Erythroblast (primary cell): ENCODE data around the gene GPR21.

ENCODE experiments used
- DNase-seq, 2 experiments: peaks; one replicate each; lab custom pipeline; 2025; lab: John Stamatoyannopoulos, UW
- GATA1 ChIP-seq: IDR thresholded peaks from 2 replicates; pipeline ENCODE4 v1.6.1; 2011; ENCODE audit warnings: low read depth, mild to moderate bottlenecking, control low read depth, low read length, moderate library complexity
- POLR2A ChIP-seq: IDR thresholded peaks from 2 replicates; pipeline ENCODE4 v1.6.1; 2011; ENCODE audit warnings: mild to moderate bottlenecking, low read length

The GPR21 gene

DNA sequence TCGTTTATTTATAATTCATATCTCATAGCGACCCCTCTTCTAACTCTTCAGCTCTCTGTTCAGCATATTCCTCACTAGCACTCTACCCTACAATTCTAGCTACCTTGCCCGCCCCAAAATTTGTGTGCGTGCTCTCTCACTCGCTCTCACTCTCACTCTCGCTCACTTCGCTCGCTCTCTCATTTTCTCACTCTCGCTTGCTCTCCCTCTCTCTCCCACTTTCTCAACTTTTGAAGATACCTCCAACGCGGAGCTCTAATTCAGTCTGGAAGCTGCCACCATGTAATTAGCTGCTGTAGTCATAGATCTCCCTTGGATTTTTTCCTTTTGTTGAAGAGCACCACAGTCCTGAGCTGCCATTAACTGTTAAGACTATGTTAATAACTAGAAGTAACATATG lies 30.4 kb downstream of the GPR21 start:
- TF ChIP-seq POLR2A (no peak), GATA1 (no peak)
- DNase-seq, result no peak

DNA sequence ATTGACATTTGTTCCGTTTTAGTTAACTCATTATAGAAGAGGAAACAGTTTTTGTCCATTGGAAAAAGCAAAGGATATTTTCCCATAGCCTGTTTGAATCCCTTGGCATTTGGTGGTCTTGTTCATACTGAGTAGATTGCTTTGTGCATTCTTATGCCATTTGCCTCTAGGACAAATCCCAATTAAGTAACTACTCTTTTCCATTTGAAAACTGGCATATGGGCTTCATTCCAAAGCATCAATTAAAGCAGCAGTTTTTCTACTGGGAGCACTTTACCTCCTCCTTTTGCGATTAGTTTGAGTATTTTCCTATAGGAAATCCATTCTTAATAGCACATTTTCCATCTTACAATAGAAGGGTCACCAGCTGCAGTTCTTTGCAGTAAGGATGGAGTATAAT lies 31.2 kb downstream of the GPR21 start:
- no peak for DNase-seq

DNA sequence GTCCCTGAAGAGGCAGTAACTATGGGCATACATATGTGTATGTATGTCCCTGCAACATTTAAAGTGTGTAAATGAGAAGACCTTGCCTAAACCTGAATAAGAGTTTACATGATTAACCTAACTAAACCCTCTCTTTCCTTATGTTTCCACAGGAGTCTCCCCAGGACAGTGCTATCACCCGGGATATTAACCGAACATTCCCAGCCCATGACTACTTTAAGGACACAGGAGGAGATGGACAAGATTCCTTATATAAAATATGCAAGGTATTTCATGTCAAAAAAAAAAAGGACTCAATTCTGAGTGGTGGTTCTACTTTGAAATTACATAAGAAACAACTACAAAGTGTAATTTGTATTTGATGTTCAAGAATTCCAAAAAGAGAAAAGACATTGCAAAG lies 31.7 kb downstream of the GPR21 start:
- no peak for DNase-seq
- TF ChIP-seq POLR2A (no peak), GATA1 (no peak)

More for the DNA sequence above, 31.2 kb downstream of the GPR21 start:
- TF ChIP-seq GATA1 (no peak), POLR2A (no peak)

DNA sequence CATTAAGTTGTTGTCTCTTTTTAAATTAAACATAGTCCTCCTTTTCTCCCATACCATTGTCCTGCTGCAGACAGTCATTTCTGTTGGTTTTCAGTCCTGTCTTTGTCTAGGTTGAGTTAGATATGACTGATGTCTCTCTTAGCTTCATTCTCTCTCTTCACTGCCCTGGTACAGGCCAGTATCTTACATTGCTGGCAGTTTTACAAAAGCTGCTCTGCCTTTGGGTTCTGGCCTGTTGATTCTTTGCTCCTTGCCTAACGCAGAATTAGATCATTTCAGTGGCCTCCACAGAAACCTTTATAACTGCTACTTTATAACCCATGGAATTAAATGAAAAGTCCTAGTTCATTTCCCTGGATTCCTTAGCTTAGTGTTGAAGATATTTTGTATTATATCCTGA lies 33.7 kb downstream of the GPR21 start:
- DNase-seq, result no peak
- TF ChIP-seq POLR2A, result no peak
- TF ChIP-seq GATA1, result no peak

DNA sequence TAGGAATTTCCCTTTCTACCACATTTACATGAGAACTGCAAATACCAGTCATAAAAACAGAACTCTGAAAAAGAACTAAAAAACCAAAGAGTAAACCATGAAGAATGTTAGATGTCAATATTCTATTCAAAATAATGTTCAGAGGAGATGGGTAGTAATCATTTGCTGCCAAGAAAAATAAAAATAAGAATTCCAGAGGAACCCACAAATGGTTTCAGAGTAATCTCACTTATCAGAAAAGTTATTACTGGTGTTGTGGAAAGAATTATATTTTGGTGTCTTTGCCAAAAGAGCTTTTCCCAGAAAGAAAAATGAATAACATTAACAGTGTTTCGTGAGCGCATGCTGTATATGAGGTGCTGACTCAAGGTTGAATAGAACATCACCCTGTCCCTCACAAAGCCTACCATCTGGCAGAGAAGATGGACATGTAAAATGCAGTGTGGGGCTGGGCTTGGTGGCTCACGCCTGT lies 35.6 kb downstream of the GPR21 start:
- DNase-seq, result peak in 1 of 2 experiments; percentile 8
- TF ChIP-seq POLR2A, result no peak
- no peak for TF ChIP-seq GATA1

DNA sequence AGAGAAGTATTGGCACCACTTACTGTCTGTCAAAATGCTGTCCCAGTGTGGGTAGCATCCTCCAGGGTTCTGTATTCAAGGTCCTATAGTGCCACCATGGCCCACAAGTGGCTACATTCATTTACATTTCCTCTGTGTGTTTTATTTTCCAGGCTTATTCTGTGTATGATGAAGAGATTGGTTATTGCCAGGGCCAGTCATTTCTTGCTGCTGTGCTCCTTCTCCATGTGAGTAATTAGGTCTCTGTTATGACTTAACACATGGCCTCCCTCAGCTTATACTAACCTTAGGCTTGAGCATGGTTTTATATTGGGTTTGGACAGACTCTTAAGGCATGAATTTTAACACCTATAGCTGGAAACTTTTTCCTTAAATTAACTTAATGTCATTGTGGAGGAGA lies 36.7 kb downstream of the GPR21 start:
- no peak for DNase-seq
- TF ChIP-seq POLR2A (no peak), GATA1 (no peak)

DNA sequence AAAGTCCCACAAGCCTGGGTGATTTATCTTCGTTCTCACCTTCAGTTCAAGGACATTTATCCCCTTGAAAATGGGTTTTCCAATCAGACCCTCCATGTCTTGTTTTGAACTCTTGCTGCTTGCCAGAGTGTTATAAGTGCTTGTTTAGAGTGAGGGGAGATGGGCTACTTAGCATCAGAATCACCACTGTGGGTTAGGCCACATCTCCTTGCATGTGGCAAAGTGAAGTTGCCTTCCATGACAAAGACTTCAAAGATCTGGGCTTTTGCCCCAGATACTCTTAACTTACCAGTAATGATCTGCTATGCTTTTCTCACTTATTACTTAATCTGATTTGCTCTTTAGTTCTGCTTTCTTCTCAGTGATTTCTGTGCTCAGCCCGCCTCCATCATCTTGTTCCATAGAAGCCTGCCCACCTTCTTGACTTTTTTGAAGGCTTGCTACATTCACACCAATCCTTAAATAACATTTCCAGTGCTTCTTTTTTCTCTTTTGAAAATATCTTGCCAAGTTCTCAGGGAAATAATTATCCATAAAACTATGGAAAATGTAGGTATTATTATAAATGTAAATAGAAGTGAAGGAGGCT lies 39.0 kb downstream of the GPR21 start:
- TF ChIP-seq POLR2A (no peak), GATA1 (no peak)
- no peak for DNase-seq

DNA sequence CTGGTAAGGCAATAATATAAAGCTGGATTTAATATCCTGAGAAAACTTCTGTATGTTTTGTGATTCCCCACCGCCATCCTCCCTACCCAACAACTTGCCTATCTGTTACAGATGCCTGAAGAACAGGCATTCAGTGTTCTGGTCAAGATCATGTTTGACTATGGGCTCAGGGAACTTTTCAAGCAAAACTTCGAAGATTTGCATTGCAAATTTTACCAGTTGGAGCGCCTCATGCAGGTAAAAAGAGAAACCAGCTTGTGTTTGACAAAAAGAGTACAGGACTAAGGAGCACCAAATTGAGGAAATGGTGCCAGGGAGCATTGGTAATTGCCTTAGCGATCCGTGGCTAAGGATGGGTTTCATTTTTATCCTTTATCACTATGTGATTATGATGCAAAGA lies 40.0 kb downstream of the GPR21 start:
- TF ChIP-seq GATA1 (no peak), POLR2A (no peak)
- DNase-seq, result no peak

DNA sequence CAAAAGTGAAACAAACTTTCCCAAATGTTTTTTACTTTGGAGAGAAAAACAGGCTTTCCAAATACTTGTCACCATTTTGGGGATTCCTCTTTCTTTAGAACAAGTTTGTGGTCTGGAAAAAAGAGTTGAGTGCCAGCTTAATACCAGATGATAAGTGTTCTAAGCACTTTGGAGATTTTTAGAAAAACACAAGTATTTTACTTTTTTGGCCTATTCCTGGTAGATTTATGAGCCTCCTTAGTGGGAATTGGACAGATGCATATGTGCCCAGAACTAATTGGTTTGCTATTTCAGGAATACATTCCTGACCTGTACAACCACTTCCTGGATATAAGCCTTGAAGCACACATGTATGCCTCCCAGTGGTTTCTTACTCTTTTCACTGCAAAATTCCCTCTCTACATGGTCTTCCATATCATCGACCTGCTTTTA lies 40.5 kb downstream of the GPR21 start:
- DNase-seq, result no peak

DNA sequence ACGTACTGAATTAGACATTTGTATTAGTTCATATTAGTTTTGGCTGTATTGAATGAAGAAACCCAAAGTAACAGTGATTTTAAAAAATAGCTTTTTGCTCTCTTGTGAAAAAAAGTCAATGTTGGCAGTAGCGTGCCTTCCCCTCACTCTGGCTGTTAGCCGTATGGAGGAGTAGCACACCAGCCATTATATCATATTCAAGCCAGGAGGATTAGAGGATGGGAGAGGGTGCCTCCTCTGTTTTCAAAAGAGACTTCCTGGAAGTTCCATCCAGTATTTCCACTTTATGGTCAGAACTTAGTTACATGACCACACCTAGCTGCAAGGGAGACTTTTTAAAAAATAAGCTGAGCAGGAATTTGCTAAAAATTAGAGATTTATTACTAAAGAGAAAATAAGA lies 41.2 kb downstream of the GPR21 start:
- no peak for TF ChIP-seq POLR2A
- no peak for TF ChIP-seq GATA1

More for the DNA sequence above, 40.5 kb downstream of the GPR21 start:
- TF ChIP-seq GATA1 (no peak), POLR2A (no peak)

DNA sequence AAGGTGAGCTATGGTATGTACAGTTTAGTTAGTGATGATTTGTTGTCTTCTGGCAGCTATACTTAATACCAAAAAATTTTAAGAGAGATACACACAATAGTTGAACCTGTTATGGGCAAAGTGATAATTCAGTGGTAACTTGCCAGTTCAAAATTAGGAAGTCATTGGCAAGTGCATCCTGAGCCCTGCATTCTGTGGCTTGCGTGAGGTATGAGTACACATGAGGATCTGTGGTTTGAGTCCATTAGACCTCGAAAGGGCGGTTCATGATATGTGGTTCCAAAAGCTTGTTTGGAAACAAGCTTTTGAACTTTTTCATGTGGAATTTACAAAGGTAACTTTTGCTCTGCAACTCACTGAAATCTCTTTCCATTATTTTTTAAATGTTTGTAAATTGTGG lies 47.0 kb downstream of the GPR21 start:
- TF ChIP-seq GATA1, result no peak
- no peak for TF ChIP-seq POLR2A
- no peak for DNase-seq

More for the DNA sequence above, 41.2 kb downstream of the GPR21 start:
- DNase-seq, result no peak

DNA sequence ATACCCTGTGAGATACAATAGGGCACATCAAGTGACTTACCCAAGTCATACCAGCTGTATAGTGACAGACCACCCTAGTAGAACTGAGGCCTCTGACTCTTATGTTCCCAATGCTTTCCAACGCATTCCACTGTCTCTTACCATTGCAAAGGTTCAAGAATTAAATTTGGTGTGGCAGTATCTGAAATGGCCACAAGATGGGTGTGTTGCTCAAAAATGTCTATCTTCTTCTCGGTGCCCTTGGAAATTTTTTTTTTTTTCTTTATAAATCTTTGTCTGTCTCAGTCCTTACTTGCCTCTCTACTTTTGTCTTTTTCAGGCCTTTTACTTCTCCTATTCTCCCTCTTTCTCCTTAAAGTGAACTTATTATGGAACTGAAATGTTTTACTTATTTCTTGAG lies 48.4 kb downstream of the GPR21 start:
- DNase-seq, result peak; percentile 52 to 72
- TF ChIP-seq POLR2A, result no peak
- TF ChIP-seq GATA1, result no peak

DNA sequence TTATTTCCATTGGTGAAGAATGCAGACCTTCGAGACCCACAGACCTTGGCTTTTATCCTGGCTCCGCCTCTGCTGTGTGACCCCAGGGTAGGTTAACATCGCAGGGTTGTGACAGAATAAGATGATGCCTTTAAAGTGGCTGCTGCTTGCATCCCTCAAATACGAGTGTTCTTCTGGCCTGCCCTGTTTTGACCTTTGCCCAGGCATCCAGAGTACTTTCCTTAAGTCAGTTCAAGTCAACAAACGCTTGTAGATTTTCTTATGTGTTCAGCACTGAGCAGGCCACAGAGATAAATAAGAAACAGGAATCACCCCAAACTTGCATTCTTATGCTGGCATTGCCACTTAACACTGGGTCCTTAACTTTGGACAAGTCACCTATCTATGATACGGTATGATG lies 50.2 kb downstream of the GPR21 start:
- TF ChIP-seq GATA1 (no peak), POLR2A (no peak)
- no peak for DNase-seq

DNA sequence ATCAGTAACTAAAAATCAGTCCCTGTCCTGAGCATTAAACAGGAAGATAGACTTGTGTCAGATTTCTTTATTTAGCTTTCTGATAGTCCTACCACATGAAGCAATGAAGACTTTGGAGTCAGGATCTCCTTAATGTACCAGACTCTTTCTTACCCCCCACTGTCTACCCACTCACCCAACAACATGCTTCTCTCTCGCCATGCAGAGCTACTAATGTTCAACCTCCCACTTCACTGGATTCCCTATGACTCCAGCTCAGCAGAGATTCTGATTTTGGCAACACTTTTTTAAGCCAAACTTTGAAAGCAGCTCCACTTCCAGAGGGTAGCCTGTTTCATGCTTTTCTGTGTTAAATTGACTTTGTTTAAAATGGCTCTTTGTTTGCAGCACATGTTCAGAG lies 50.8 kb downstream of the GPR21 start:
- TF ChIP-seq GATA1 (no peak), POLR2A (no peak)
- DNase-seq, result no peak
